HG02884 (cell line): Measurements from ENCODE around the gene EDN2.

Experiments
- ATAC-seq: cut with Tn5 transposase; IDR thresholded peaks from one replicate; pipeline ENCODE4 v1.9.1; 2021; ENCODE audit warnings: mild to moderate bottlenecking, moderate library complexity; ENCODE audit not compliant: unreplicated experiment

EDN2 gene

DNA sequence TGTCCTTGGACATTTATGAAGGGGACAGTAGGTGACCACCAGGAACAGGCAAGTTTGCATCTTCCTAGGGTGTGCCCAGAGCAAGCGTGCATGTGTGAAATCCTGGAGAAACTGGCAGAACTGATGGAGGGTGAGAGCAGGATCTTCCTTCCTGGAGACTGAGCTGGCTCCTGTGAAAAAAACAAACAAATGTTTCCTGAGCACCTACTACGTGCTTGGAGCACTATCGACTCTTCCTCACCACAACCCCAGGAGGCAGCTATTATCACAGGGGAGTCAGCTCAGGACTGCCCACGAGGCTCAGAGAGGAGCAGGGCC lies 1.5 kb upstream of the EDN2 start:
- ATAC-seq: no peak

DNA sequence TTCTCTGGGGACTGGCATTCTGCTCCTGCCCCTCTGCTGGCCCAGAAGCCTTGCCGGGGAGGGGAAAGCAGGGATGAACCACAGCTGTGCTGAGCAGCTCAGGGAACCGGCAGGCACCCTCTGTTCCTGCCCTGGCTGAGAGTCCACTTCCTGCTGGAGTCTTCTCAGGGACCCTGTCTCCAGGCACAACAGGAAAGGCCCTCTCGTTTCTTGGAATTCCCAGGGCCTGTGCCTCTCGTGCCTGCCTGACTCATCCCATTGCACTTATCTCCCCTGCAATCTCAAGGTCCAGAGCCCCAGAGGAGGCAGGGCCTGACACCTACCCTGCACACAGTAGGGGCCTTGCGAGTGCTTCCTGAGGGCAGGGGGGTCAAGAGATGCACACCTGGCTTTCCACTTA lies 1.1 kb upstream of the EDN2 start:
- ATAC-seq: no peak

- ATAC-seq: no peak
These were observed 502 bp downstream of the EDN2 start for GRCh38 chr1:41483960-41484401.

- no peak for ATAC-seq
These were observed 1.3 kb downstream of the EDN2 start for GRCh38 chr1:41483001-41483850.

- ATAC-seq: no peak
These were observed 2.3 kb downstream of the EDN2 start for GRCh38 chr1:41482001-41482765.

- no peak for ATAC-seq
These were observed 3.2 kb downstream of the EDN2 start for GRCh38 chr1:41481109-41481775.

- no peak for ATAC-seq
These were observed 4.0 kb downstream of the EDN2 start for GRCh38 chr1:41480204-41481108.

DNA sequence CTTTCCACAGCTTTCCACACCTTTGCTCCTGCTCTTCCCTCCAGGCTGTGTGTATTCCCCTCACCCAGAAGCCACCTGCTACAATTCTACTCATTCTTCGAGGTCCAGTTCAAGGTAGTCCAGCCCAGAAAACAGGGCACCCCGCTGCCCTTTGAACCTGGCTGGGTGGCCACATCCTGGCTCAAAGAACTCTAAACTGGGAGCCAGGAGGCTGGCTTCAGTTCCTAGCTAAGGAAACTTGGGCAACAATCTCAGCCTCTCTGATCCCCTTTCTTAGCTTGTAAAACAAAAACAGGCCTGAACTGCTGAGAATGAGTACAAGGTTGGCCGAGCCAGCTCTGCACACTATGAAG lies 4.7 kb downstream of the EDN2 start:
- ATAC-seq: no peak

DNA sequence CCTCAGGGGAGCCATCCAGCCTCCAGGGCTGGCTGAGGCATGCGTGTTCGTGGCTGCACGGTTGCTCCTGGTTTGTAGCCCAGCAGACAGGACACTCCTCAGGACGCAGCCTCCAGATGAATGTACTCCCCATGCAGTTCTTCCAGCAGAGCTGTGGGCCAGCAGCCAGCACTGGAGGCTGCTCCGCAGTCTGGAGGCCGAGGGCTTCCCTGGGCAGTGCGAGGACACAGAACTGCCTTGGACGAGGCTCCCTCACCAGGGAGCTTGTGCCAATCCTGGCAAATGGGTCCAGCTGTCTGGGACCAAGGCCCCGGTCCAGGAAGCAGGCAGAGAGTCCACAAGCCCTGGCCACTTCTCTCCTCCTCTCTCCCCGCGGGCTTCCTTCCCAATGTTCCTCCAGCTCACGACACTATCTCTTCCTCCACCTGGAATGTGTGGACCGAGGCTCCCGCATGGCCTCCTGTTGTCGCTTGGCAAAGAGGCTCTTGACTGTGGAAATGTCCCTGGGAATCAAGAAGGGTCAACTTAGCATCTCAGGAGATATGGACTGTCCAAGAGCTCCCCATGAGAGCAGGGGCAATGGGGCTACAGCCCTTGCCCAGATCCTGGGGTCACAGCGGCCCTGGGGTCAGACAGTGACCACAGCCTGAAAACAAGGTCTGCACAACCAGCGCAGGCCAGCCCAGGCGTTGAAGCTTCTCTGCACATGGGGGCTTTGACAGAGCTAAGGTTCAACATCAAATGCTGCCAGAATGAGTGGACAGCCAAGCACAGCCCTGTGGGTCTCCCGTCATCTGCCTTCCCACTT lies 5.3 kb downstream of the EDN2 start:
- no peak for ATAC-seq

GRCh38 chr1:41478118-41478748 lies 6.2 kb downstream of the EDN2 start:
- ATAC-seq: no peak

- ATAC-seq: no peak
These were observed 7.6 kb downstream of the EDN2 start for GRCh38 chr1:41476807-41477361.

DNA sequence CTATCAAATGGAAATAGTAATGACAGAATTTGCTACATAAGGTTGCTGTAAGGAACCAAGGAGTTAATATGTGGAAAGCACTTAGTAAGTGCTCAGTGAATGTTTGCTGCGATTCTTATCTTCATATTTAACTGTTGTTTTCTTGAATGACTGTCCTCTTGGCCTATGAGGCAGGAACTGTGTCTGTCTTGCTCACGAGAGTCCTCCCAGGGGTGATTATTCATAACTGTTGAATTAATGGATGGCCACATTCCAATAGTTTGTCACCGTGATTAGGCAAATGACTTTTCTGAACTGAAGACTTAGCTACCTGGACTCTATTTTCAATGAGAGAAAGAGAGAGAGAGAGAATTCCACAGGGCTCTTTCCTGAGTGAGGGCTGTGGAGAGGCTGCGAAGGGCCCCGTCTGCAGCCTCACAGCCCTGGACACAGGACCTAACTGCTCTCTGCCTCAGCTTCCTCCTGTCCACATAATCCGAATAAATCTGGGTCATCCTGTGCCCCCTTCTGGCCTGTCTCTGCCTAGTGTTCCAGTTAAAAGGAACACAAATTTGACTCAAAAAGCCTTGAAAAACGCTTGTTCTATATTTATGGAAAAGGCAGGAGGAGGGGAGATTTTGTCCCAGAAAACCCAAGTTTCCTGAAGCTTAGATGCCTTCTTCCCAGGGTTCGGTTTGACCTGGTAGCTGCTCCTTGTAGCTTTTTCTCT lies 8.5 kb downstream of the EDN2 start:
- no peak for ATAC-seq

GRCh38 chr1:41475346-41475745 lies 9.1 kb downstream of the EDN2 start:
- ATAC-seq: no peak

GRCh38 chr1:41474490-41475271 lies 9.8 kb downstream of the EDN2 start:
- ATAC-seq: no peak

GRCh38 chr1:41473738-41474362 lies 10.6 kb downstream of the EDN2 start:
- no peak for ATAC-seq

- ATAC-seq: no peak
These were observed 12.8 kb downstream of the EDN2 start for GRCh38 chr1:41471658-41472057.

DNA sequence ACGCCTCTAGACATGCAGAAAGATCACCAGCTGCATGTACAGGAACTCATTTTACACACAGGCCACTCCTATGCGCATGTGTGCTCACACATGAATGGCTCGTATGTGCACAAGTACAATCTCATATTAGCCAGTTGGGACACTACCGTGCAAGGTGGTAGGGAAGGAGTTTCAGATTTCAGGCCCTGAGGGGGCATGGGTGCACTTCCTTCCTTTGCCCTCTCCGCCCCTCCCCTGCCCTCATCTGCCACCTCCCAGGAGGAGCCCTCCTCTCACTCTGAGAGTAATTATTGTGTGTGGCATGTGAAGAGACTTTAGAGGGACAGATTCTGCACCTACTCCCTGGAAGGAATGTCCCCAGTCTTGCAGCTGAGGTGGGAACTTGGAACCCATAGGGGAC lies 14.8 kb downstream of the EDN2 start:
- no peak for ATAC-seq
